Measurements from ENCODE around the gene CD300LG.
"Not testable (repeated sequence)": the region's sequence is repeated elsewhere in the genome, so short reads cannot be mapped to it uniquely, and the experiment has no call there.

The CD300LG gene

DNA sequence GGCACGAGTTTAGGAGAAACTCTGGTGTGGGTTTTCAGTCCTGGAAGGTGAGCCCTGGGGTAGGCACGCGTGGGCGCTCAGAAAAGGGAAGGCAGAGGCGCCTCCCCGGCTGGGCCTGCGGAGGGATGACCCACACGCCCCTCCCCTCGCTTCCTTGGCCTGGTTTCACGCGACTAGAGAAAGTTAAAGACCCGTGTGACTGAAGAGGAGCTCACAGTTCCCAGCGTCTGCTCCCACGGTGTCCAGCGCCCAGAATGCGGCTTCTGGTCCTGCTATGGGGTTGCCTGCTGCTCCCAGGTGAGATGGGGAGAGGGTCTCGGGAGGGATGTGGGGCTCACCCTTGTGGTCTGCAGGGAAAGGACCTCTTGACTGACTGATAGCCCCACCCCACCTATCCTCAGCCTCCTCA lies at the start of gene CD300LG:
Gene CD300LG (plus strand): TSS at position 214 of the 409 bp plus-strand sequence. CDS start 41 bp downstream, at position 255.
- DNase-seq, result no peak

- not testable (repeated sequence) for DNase-seq
These were observed 49.0 kb upstream of the CD300LG start for GRCh38 chr17:43798024-43798423.

- DNase-seq, result no peak
These were observed 47.9 kb upstream of the CD300LG start for GRCh38 chr17:43799047-43799446.

DNA sequence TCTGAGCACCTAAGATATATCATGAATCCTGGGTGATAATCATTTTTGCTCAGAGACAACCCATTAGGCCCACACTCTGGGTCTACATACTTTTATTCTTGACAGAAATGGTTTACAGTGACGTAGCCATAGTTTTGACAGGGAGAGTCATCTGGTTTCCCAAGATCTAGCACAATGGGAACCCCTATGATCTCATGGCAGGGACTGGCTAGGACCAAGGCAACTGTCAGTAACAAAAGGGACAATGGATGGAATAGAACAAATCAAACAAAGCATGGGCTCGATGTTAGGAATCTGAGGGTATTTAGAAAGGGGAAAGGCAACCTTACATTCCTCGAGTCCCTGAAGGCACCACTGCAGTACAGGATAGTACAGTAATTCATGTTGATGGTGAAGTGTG lies 46.2 kb upstream of the CD300LG start:
- no peak for DNase-seq

DNA sequence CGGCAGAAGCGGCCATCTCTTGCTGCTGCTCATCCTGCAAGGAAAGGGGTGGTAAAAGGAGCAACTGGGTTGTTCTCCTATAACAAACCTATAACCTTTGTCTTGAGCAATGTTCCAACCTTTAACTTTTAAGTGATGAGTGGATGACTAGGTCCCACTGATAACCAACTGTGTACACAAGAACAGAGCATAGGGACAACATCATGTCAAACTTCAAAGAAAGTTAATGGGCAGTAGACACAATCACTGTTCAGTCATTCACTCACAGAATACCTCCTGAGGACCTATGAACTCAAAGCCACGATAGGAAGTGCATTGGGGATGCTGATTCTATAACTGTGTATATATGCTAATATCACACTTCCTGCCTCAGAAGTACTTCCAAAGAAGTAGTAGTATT lies 45.1 kb upstream of the CD300LG start:
- no peak for DNase-seq

DNA sequence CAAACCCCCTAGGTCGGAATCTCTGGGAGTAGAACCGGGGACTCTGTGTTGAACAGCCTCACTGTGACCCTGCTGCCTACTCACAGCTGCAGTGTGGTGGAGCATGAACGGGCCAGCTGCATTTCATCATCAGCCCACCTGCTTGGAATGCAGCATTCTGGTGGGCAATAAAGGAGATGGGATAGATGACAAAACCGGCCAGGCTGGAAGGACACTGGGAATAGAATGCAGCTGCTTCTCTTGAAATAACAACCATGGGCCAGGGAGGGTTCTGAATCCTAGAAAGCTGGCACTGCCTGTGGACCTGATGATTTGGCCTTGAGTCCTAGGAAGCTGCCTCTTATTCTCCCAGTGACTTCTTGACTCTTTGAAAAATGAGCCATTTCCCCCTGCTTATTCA lies 43.2 kb upstream of the CD300LG start:
- DNase-seq, result no peak

DNA sequence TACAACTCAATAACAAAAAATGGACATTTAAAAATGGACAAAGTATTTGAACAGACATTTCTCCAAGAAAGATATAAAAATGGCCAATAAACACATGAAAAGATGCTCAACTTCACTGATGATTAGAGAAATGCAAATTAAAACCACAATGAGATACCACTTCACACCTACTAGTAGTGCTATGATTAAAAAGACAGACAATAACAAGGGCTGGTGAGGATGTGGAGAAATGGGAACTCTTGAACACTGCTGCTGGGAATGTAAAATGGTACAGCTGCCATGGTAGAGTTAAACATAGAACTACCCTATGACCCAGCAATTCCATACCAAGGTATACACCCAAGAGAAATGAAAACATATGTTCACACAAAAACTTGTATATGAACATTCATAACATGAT lies 41.9 kb upstream of the CD300LG start:
- no peak for DNase-seq

GRCh38 chr17:43808076-43808475 lies 38.9 kb upstream of the CD300LG start:
- no peak for DNase-seq

DNA sequence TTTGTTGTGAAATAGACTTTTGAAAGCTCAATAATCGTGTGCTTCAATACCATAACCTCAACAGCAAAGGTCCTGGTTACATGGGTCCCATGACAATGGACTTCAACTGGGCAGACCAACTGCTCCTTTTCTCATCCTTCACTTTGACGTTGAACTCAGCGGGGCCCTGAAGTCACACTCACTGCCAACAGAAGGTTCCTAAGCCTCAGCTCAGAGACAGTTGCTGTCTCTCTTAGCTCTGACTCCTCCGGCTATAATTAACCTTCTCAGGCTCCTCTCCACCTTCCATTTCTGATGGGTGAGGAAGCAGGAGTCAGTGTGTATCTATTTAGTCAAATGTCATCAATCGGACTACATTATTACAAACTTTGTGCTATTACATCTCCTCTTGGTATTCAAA lies 37.9 kb upstream of the CD300LG start:
- no peak for DNase-seq

DNA sequence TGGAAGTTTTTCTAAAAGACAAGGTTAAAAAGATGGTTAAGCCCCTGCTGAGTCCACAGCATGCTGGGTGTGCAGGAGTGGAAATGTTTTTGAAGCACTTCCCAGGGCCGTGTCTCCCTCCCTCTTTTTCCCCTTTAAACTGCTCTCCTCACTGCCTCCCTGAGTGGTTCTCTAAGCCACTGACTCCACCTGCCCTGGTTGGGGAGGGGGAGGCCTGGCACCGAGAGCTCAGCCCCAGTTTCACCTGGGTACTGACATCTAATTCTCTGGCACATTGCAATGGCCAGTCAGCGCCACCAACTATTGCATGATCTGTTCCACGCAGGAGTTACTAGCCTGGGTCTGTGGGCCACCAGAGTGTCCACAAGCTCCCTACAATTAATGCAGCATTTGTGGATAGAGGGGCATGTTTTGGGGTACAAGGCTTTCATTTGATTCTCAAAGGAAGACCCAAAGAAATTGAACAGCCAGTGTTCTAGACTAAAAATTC lies 36.7 kb upstream of the CD300LG start:
- DNase-seq, result no peak

DNA sequence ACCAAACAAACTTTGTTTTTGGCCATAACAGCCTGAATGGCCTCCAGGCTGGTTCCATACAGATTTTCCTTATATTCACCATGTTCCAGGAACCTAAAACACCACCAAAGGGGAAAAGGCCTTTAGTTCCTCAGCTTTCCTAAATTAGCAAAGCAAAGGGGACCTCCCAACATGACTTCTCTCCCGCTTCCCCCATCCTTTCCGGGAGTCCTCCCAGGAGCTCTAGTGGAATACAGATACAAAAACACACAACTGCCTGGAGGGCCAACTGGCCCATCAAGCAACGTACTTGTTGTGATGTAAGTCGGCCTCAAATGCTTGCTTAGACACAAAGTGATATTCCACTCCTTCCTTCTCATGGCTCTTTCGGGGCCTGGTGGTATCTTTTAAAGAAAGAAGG lies 36.2 kb upstream of the CD300LG start:
- DNase-seq, result no peak

- DNase-seq, result no peak
These were observed 34.3 kb upstream of the CD300LG start for GRCh38 chr17:43812396-43813265.

DNA sequence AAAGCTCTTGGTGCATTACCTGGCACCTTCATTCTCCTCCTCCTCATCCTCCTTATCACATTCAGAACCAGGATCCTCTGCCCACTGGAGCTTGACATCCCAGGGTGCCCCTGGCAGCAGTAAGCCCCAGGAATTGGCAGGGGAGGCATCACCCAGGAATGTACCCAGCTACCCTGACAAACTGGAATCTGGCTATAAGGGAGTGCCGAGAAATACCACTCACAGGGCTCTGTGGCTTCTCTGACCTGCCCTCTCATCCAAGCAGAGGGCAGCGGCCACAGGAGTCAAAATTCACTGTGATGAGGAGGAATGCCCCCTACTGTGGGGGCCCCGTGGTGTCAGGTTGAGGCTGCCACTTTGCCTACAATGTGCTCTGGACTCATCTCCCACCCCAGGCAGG lies 33.6 kb upstream of the CD300LG start:
- no peak for DNase-seq

DNA sequence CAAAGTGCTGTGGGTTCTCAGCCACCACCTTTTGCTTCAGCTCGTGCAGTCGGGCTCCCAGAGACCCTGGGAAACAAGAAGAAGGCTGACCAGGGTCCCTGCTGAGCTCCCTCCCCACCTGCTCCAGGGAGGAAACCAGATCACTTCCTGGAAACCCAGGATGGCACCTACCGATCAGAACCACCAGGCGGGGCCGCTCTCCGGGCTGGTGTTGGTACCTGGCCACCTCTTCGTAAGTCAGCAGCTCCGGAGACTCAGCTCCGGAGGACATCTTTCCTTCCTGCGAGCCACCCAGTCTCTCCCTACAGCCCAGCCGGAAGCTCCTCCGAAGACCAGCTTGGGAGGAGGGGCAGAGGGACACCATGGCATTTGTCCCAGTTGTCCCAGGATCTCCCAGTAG lies 33.0 kb upstream of the CD300LG start:
- DNase-seq, result no peak

DNA sequence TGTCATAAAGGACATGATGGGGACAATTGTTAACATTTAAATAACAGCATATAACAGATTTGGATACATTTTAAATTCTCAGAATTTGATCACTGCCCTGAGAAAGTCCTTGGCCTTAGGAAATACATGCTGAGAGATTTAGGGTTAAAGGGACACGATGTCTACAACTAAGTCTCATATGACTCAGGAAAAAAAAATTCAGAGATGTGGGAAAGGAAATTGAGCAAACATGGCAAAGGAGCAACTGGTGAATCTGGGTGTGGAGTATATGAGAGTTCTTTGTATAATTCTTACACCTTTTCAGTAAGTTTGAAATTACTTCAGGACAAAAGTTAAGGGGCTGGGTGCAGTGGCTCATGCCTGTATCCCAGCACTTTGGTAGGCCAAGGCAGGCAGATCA lies 32.3 kb upstream of the CD300LG start:
- no peak for DNase-seq

DNA sequence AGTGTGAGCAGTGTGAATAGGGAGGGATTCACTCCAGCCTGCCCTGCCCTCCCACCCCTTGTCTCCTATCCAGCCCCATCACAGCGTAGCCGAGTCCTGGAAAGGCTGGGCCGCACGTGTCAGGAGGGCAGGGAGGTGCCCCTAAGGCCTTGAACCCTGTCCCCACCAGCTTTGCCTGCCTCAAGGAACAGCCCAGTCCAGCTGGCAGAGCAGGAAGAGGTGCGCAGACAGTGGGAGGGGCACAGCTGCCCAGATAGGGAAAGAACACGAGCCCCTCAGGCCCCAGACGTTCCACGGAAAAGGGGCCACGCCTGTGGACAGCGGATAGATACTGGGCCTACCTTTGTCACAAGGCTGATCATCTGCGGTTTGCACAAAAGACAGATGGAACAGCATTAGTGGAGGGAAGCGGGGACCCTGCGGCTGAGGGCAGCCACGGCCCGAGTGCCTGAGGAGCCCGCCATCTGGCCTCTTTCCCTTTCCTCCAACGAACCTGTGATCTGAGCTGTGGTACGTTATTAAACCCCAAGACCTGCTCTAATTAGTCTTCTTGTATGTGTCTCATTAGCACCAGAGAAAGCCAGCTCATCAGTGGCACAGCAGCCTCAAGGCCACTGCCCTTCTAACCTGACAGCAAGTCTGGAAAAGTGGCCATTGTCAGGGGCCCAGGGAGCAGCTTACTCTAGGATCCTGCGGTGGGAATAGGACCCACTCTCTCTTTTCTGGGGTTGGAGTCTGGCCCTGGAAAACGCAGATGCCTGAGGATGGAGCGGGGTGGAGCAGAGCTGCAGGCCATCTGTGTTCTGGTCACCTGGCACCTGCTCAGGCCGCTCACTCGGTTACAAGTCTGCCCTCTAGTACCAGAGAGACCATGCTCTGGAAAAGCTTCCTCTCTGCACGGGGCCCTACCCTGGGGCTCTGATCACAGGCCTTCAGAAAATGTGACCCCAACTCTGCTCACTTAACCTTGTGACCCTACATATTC lies 30.3 kb upstream of the CD300LG start:
- no peak for DNase-seq

DNA sequence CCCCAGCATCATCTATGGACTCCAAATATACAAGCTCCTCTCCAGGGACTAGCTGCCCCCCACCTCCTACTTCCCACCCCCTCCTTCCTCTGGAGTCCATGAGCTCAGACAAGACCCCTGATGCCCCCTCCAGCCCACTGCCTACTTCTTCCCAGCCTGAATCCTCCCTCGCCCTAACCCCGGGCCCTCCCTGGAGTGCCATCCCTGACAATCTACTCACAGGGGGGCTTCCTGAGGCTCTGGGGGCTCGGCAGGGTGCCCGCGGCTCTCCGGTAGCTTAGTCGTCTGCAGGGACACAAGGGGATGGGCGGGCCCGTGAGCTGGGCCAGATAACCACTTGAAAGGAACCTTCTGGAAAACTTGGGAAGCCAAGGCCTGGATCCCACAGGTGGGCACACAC lies 29.1 kb upstream of the CD300LG start:
- no peak for DNase-seq

GRCh38 chr17:43818966-43819365 lies 28.0 kb upstream of the CD300LG start:
- no peak for DNase-seq

- DNase-seq, result no peak
These were observed 26.2 kb upstream of the CD300LG start for GRCh38 chr17:43820759-43821158.

DNA sequence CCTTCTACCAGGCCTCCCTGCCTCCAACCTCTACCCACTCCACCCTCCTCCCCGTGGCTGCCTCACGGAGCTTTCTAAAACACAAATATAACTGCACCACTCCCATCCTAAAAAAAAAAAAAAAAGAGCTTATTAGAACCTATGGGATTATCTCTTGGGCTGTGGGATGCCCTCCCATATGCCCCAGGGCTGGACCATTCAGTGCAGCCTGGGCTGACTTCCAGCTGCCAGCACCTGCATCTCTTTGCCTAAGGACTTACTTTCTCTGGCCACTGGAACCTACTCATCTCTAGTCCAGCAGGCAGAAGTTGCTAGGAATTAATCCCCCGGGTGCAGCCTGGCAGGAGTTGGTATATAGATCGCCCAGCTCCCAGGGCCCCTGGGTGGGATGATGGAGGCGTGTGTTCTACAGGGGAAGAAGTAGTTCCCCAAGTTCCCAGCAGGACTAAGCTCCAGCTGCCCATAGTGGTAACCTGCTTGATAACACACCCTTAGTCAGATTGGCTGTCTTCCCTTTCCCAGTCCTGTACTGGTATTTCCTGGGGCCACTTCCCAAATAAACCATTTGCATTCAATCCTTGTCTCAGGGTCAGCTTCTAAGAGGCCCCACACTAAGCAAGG lies 24.3 kb upstream of the CD300LG start:
- no peak for DNase-seq

DNA sequence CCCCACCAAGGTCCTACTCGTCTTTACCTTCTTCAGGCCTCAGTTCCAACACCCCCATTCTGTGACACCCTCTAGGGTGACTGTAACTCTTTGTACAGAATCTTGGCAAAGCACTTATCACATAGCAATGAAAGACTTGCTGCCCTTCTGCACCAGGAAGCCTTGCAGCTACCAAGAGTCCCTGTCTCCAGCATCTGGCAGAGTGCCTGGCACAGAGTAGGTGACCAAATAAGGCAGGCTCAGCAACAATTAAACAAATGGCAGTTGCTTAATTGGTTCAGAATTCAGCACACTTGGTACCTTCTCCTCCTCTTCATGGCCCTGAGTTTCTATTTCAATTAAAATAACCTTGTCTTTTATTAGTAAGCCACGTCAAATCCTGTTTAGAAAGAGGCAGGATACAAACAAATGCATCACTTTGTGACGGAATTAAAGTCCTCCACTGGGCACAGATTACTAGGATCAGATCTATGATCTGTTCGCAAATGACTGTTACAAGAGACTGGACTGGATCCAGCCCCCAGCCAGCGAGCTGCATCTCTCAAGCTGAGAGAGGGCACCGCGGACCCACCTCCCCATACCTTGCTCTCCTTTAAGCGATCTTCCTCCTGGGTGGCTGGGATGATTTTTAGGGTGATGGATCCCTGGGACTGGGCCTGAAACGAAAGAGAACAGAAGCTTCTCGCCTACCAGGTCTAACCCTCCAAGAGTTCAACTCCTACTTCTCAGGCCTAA lies 23.5 kb upstream of the CD300LG start:
- DNase-seq, result no peak

- no peak for DNase-seq
These were observed 21.4 kb upstream of the CD300LG start for GRCh38 chr17:43825567-43825966.
